Gastrocnemius medialis (tissue), 4 donors: Measurements from ENCODE around the gene SLC26A9.

ENCODE experiments used
- CTCF ChIP-seq, 5 experiments: fragments of 450-650 bp in 3 of 5; fragments of 200-600 bp in 2 of 5; sonication (generic) in 2 of 5; IDR thresholded peaks in 4 of 5; conservative IDR thresholded peaks in 1 of 5; 1 replicate in 4 of 5; 2 replicates in 1 of 5; pipeline ENCODE4 v1.5.1; 2016 to 2019; ENCODE audit warnings: antibody characterized with exemption in 5 of 5, mild to moderate bottlenecking in 3 of 5, moderate library complexity in 3 of 5
- POLR2A ChIP-seq, 2 donors: fragments of 450-650 bp; IDR thresholded peaks; one replicate each; pipeline ENCODE4 v1.6.1; 2017; ENCODE audit warnings: antibody characterized with exemption in 2 of 2, mild to moderate bottlenecking in 2 of 2, moderate library complexity in 2 of 2

- TF ChIP-seq POLR2A (IDR thresholded peaks at IDR 0.05), result no peak
- TF ChIP-seq CTCF (IDR thresholded peaks at IDR 0.05 in 4 of 5, conservative IDR thresholded peaks at IDR 0.05 in 1 of 5), result no peak
These were observed 22.0 kb upstream of the SLC26A9 start for GRCh38 chr1:205965036-205965884.
